WERI-Rb-1 (cell line): ENCODE data around the gene RANBP17.
A peak's percentile ranks its signal among the peaks of the same experiment; 100 is the strongest.

Experiments used
- DNase-seq: peaks from one replicate; pipeline ENCODE4 v3.0.0-alpha.2; 2020
- H3K27ac ChIP-seq: fragments of 250-450 bp; sonication (Bioruptor Pico); 2 replicates; pipeline ENCODE4 v1.5.1; 2020; ENCODE audit warnings: mild to moderate bottlenecking, moderate library complexity
- H3K27me3 ChIP-seq: fragments of 250-450 bp; sonication (Bioruptor Pico); 2 replicates; pipeline ENCODE4 v1.5.1; 2021; ENCODE audit warnings: mild to moderate bottlenecking, low read depth, moderate library complexity; ENCODE audit not compliant: insufficient read depth, severe bottlenecking
- H3K36me3 ChIP-seq: fragments of 250-450 bp; sonication (Bioruptor Pico); 2 replicates; pipeline ENCODE4 v1.5.1; 2020; ENCODE audit warnings: mild to moderate bottlenecking, moderate library complexity
- H3K4me3 ChIP-seq: 2 replicates; pipeline ENCODE4 v1.5.1; 2011; ENCODE audit warnings: low read depth, mild to moderate bottlenecking, control low read depth, low read length
- H3K9me3 ChIP-seq: fragments of 250-450 bp; sonication (Bioruptor Pico); 2 replicates; pipeline ENCODE4 v1.5.1; 2021; ENCODE audit warnings: mild to moderate bottlenecking, moderate library complexity; ENCODE audit not compliant: severe bottlenecking
- CTCF ChIP-seq: IDR thresholded peaks from 2 replicates; pipeline ENCODE4 v1.5.1; 2011; ENCODE audit warnings: low read depth, mild to moderate bottlenecking, control low read depth, inconsistent platforms, low read length

RANBP17 gene

GRCh38 chr5:171340042-171340441, 478.2 kb downstream of the RANBP17 start:
- H3K9me3 ChIP-seq, result no peaks in the 10 kb centered on the region
- H3K27me3 ChIP-seq, result peaks cover 22% of the 10 kb centered on the region
- no peak for DNase-seq
- no peak overlapping the region for H3K4me3 ChIP-seq
- H3K36me3 ChIP-seq, result no peaks in the 10 kb centered on the region
- no peak for TF ChIP-seq CTCF
- H3K27ac ChIP-seq, result no peak overlapping the region

GRCh38 chr5:171340491-171340890, 478.7 kb downstream of the RANBP17 start:
- TF ChIP-seq CTCF, result no peak
- DNase-seq, result no peak
- H3K27me3 ChIP-seq, result peaks cover 18% of the 10 kb centered on the region
- no peaks in the 10 kb centered on the region for H3K9me3 ChIP-seq
- no peak overlapping the region for H3K27ac ChIP-seq
- H3K4me3 ChIP-seq, result no peak overlapping the region
- H3K36me3 ChIP-seq, result no peaks in the 10 kb centered on the region

GRCh38 chr5:171342362-171343111, 480.7 kb downstream of the RANBP17 start:
- no peak overlapping the region for H3K27ac ChIP-seq
- H3K4me3 ChIP-seq, result no peak overlapping the region
- no peaks in the 10 kb centered on the region for H3K9me3 ChIP-seq
- TF ChIP-seq CTCF, result peak; percentile 70
- H3K27me3 ChIP-seq, result no peaks in the 10 kb centered on the region
- no peaks in the 10 kb centered on the region for H3K36me3 ChIP-seq
- peak; percentile 48 for DNase-seq

- Histone ChIP-seq H3K9me3 (no peaks in the 10 kb centered on the region), H3K27ac (no peak overlapping the region), H3K27me3 (no peaks in the 10 kb centered on the region), H3K4me3 (no peak overlapping the region), H3K36me3 (no peaks in the 10 kb centered on the region)
- TF ChIP-seq CTCF, result no peak
- no peak for DNase-seq
Observed at GRCh38 chr5:171344936-171345608, 483.3 kb downstream of the RANBP17 start.
